ENCODE data around the gene XNDC1N.

The XNDC1N gene, protein sequence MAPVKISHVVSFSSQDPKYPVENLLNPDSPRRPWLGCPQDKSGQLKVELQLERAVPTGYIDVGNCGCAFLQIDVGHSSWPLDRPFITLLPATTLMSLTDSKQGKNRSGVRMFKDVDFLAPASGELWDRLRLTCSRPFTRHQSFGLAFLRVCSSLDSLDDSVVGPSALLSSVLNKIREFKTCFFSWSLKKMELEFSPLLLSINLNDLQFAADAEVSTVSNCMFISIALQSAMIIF

DNA sequence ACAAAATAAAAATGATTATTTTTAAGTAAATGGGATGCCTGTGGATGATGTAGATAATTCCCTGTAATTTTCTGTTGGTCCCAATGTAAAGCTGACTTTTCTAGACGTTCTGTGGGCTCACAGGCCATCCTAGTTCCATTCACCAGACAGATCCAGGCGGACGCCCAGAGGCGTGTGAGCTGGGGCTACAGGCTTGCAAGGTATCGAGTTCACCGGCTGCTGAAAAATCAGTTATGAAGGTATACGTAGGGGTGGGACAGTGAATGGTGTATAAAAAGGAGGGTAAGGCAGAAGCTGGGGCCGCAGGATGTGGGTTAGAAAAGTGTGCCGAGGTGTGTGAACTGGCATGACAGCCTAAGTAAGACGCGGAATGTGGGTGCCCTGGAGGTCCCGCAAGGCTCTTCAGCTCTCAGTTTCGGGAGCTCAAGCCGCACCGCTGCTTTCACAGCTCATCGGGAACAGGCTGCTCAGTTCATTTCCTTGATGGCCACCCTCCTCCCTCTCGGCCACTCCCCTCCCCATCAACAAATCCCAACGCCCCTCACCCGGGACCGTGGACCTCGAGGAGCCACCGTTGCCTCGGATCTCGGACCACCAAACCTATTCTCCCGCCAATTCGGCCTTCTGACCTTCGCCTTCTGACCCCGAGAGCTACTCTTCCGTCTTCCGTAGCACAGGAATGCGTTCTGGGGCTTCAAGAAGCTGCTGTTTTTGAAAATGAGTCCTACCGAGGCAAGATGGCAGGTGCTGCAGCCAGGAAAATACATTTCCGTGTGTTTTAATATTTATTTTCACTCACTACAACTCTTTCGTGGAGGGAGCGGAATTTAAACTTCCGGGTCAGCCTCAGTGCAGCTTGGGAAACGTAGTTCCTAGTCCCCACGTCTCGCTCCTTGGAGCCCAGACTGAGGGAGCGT lies at the start of gene XNDC1N:
XNDC1N (minus strand) TSS at position 775 of the 917 bp plus-strand sequence. CDS start 5,241 bp downstream, outside the sequence.
- no peak for DNase-seq

DNA sequence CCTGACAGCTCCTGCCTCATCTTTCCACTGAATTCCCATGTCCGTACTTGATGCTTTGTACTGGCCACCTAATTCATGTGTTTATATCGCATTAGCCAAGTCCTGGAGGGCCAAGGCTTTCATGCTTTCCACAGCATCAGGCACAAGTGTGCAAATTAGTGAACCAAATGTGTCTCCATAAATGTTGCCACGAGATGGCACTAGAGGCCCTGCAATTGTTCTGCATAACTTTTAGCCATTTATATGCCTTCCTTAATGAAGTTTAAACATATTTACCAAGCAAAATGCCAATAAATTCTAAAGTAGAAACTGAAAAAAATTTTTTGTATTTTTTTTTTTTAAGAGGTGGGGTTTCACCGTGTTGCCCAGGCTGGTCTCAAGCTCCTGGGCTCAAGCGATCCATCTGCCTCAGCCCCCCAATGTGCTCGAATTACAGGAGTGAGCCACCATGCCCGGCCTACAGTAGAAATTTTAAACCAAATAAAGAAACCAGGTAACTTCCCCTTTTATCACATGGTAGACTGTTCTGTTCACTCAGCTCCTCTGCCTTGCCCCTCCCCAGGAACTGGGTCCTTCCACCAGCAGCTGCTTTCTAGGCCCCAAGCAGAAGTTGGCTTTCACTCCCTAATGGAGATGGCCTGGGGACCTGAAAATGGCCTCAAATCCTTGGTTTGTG lies 49.5 kb upstream of the XNDC1N start:
- DNase-seq, result peak; percentile 23 to 61

DNA sequence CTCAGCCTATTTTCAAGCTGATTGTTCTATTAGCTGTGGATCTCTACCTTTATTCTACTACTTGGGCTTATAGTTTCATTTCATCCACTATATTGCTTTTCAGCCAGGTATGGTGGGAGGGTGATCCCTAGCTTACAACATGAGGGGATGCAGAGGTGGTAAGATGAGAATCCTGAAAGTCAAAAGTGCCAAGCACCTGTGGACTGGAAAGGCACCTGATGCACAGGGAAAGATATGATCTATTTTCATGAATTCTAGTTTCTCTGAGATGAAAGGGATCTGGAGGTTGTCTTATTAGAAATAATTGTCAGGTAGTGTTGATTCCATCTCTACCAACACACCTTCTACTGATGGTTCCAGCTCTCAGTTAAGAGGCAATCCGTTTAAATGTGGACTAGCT lies 48.7 kb upstream of the XNDC1N start:
- DNase-seq, result no peak

DNA sequence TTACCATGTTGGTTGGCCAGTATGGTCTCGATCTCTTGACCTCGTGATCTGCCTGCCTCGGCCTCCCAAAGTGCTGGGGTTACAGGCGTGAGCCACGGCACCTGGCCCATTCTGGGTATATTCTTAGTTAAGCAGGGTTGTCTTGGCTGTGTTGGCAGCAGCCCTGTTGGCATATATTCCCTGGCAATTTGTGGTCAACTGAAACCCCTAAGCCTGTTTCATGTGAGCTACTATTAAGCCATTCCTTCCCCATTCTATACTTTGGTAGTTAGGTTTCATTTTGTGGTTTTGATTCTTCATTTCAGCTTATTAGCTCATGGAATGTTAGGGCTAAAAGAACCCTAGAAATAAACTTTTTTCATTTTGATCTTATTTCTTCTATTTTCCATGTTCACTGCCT lies 48.2 kb upstream of the XNDC1N start:
- DNase-seq, result no peak

DNA sequence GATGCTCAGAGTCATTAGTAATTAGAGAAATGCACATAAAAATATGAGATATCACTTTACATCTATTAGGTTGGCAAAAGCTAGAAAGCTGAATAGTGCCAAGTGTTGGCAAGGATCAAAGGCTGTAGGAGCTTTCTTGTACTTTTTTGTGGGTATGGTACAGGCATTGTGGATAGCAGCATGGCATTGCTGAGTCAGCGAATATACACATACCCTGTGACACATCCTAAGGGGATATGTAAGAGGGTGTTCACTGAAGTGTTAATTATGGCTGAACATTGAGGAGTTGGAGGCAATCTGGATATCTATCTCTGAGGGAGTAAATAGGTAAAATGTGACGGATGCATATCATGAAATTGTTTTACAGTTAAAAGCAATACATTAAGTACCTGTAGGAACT lies 43.3 kb upstream of the XNDC1N start:
- DNase-seq, result no peak

DNA sequence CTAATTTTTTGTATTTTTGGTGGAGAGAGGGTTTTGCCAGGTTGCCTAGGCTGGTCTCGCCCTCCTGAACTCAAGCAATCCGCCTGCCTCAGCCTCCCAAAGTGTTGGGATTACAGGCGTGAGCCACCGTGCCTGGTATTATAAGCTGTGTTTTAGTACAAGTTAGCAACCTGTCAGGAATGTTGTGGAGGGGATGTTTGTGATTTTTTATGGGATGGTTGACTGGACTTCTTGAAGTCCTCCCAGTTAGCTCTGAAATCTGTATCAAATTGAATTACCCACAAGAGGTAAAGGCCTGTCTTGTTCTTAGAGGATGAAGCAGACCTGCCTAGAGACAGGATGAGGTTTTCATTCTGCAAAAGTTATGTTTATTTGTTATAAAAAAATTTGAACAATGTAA lies 36.2 kb upstream of the XNDC1N start:
- no peak for DNase-seq

DNA sequence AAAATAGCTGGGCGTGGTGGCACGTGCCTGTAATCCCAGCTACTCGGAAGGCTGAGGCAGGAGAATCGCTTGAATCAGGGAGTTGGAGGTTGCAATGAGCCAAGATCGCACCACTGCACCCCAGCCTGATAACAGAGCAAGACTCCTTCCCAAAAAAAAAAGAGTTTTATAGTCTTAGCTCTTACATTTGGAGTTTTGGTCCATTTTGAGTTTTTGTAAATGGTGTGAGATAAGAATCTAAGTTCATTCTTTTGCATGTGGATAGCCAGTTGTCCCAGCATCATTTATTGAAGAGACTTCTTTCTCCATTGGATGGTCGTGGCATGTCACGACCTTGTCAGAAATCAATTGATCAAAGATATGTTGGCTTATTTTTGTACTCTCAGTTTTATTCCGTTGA lies 35.1 kb upstream of the XNDC1N start:
- no peak for DNase-seq

DNA sequence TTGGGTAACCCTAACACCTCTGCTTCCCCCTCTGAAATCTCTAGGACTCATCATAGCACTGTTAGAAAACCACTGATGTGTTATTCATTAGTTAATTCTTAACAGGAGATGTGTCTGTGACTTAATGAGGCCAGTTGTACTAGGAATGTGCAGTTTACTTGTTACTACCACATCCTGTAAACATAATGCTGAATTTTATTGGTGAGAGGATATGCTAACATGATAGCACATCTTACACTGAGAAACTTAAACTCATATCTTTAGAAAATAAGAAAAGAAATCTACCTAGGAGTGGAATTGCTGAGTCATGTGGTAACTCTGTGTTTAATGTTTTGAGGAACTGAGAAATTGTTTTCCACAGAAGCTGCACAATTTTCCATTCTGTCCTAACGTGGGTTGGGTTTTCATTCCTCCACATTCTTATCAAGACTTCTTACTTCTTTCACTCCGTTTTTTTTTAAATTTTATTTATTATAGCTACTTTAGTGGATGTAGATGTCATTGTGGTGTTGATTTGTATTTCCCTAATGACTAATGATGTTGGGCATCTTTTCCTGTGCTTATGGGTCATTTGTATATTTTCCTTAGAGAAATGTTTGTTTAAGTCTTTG lies 34.1 kb upstream of the XNDC1N start:
- DNase-seq, result no peak

DNA sequence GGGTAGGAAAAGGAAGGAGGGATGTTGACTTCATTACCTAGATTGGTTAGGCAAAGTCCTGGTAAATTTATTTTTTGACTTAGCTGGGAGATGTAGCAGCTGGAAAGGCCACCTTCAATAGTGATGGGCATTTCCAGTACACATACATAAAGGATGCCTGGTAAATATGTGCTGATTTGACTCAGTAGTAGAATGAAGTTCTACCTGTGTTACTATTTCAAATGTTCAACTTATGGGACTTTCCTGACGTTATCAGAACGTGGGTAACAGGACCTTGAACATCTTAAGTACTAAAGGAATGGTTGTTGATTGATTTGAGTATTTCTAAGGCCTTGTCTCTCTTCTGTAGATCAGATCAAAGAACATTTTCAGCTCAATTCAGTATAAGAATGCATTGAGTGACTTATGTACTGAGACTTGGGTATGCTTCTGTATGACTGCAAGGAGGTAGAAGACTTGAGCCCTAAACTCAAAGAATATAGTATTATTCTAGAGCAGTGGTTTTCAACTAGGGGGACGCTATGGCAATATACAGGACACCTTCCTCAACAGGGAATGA lies 27.6 kb upstream of the XNDC1N start:
- no peak for DNase-seq

DNA sequence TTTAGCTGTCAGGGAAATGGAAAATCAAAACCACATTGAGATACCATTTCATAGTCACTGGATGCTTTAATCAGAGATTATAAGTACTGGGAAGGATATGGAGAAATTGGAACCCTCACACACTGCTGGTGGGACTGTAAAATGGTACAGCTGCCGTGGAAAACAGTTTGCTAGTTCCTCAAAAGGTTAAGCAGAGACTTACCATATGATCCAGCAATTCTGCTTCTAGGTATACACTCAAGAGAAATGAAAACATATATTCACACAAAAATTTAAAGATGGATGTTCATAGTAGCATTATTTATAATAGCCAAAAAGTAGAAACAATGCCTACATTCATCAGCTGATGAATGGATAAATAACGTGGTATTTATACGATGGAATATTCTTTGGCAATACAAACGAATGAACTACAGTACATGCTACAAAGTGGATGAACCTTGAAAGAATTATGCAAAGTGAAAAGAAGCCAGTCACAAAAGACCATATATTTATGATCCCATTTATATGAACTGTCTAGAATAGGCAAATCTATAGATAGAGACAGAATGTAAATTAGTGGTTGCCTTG lies 23.4 kb upstream of the XNDC1N start:
- DNase-seq, result no peak

DNA sequence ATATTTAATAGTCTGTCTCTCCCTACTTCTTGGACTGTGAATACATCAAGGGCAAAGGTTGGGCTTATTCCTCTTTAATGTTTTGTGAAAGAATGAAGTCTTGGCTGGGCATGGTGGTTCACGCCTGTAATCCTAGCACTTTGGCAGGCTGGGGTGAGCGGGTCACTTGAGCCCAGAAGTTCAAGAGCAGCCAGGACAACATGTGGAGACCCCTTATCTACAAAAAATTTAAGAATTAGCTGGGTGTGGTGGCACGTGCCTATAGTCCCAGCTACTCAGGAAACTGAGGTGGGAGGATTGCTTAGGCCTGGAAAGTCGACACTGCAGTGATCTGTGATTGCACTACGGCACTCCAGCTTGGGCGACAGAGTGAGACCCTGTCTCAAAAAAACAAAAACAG lies 20.6 kb upstream of the XNDC1N start:
- no peak for DNase-seq

DNA sequence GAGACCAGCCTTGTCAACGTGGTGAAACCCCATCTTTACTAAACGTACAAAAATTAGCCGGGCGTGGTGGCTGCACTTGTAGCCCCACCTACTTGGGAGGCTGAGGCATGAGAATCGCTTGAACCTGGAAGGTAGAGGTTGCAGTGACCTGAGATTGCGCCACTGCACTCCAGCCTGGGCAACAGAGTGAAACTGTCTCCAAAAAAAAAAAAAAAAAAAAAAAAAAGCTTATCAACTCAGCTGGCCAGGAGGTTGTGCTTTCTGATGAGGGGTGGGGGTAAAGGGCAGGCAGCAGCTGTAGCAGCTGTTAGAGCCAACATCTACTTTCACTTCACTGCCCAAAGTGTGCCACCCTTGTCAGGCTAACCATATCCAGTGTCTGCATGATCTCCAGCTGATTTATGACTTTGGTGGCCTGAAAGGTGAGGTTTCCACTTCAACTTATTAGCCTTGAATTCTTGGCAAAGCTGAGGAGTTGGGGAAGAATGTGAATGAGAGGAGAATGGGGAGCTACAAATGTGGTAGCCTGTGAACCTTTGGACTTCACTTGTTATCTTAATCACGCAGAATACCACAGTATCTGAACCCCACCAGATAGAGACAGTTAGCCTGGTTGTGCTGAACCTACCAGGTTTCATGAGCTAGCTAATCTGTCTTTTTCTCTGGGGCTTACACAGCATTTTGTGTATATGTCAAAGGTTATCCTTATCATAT lies 20.1 kb upstream of the XNDC1N start:
- DNase-seq, result no peak

DNA sequence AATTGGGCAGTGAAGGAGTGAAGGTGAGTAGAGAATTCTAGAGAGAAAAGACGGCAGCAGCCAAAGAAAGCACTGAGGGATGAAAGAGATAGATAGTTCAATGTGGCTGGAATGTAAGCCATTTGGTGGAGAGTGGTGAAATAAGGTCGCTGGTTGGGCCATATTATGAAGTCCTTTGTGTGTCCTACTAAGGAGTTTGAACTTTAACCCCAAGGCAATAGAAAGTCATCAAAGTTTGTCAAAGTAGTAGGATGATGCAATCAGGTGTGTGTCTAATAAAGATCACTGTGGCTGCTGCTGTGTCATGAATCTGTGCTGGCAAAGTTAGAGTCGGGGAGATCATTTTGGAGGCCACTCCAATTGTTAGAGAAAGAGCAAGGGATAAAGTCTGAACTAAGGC lies 19.1 kb upstream of the XNDC1N start:
- DNase-seq, result no peak

DNA sequence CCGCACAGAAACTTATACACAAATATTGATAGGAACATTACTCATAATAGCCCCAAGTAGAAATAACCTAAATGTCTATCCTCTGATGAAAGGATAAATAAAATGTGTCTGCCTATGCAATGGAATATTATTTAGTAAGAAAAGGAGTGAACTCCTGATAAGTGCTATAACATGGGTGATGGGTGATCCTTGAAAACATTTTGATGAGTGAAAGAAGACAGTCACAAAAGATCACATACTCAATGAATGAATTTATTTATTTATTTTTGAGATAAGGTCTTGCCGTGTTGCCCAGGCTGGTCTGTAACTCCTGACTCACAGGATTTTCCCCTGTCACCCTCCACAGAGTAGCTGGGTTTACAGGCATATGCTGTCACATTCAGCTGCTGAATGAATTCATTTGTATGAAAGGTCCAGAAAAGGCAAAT lies 17.8 kb upstream of the XNDC1N start:
- DNase-seq, result no peak

DNA sequence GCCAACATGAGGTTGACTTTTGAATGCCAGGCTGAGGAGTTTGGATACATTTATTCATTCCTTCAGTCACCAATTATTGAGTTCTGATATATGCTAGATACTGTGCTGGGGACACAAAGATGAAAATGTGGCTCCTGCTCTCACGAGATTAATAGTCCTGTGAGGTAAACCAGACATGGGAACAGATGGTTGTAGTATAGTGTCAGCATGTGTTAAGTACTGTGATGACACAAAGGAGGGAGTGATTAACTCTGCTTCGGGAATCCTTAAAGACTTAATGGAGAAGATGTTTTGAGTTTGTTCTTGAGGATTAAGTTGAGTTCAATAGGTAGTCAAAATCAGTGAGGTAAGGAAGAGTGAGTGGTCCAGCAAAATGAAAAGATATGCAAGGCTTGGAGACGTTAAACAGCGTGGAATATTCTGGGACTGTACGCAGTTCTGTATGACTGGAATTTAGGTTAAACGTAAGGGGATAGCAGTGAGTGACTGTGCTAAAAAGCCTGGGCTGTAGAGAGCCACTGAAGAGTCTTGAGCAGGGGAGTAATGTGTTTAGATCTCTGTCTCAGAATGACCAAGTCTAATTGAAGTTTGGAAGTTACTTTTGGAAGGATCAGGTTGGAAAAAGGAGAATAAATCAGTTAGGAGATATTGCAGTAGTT lies 12.3 kb upstream of the XNDC1N start:
- DNase-seq, result no peak

DNA sequence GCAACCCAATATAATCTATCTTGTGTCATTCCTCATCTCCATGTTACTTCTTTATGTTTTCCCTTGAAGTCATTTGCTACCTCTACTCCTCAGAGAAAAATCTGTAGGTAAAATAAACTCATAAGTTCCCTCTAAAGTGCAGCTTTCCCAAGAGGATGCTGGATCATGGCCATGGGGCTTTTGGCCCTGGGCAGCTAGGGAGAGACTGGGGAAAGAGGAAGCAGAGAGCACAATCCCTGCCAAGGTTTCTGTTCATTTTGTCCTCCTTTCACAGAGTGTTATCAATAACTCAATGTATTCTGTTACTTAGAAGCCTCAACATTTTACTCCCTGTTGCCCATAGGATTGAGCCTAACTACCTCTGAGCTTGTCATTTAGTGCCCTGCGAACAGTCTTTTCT lies 9.4 kb upstream of the XNDC1N start:
- DNase-seq, result no peak

DNA sequence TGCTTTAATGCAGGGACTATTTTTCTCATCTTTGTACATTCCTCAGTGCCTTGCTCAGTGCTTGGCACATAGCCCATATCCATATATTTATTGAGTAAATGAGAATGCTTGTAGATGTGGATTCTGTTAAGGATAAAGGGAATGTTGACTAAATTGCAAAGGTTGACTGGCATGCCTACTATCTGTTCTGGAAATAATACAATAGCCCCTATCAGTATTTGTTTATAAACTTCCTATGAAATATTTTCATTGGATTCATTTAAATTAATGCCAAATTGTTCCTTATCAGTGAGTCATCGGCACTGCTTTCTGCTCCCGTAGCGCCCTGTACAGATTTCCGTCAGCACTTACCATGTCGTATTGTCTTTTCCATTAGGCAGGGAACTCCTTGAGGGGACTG lies 8.4 kb upstream of the XNDC1N start:
- no peak for DNase-seq

DNA sequence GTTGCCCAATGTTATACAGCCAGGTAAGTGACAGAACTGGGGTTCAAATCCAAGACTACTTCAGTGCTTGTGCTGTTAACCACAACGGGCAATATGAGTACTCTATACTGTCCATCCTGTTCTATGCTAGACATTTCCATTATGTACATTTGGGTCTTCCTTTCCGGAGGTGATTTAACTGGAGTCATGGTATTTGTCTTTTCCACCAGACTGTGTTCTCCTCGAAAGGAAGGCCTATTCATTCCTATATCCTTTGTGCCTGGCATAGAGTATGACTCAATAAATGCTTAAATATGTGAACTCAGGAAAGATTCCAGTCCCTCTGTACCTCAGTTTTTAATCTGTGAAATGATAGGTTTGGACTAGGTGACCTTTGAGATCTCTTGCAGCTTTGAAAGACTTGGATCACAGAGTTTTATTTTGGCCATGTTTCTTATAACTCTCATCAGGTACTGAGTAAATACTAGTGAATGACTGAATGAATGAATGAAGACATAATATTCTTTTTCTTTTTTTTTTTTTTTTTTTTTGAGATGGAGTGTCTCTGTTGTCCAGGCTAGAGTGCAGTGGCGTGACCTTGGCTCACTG lies 7.0 kb upstream of the XNDC1N start:
- DNase-seq, result no peak

DNA sequence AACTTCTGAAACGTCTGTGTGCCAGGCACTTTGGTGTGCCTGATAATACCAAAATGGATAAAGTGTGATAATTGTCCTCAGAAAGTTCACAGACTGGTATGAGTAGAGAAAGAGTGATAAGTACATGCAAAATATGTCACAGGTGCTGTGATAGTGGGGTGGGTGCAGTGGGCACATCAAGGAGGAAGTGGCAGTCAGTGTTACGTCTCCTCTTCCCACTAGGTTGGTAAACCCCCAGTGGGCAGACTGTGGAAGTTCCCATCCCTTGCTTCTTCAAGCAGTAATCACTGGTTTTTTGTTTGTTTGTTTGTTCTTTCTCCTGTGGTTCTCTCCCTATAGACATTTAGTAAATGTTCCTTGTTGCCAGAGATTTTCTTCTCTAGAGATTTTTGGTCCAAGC lies 5.8 kb upstream of the XNDC1N start:
- no peak for DNase-seq

DNA sequence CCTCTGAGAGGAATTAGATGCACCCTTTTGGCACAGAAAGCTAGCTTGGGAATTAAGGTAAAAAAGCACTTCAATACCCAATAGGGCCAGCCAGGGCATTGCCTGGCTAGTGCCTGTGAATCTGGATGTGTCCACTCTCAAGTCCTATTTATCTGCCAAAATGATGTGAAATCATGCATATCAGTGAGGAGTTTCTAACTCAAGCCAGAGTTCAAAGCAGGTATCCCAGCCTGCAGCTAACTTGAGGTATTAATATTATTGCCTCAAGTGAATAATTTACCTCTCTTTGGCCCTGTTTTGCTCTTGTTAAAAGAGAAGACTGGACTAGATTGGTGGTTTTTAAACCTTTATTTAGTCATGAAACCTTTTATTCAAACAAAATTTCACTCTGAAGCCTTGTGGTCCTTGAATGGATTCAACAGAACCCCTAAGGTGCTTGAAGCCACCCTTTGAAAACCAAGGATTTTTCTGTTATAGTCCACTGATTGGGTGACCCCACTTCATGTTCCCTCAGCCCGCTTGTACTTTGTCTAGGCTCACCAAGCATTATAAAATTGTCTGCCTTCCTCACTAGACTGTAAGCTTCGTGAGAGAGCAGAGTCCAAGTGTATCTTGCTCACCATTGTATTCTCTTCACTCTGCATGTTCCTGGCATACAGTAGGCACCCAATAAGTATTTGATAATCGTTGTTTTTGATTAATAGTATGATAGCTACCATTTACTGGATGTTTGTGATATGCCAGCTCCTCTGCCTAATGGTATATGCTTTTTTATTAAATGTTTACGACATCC lies 4.9 kb upstream of the XNDC1N start:
- no peak for DNase-seq

Measured in activated CD4-positive, alpha-beta T cell treated with anti-CD3 and anti-CD28 coated beads for 4 hours (primary cell).